Measurements from ENCODE around the gene IDH3G.

Gene IDH3G

GRCh38 chrX:153816831-153817690, 22.9 kb upstream of the IDH3G start:
- Histone ChIP-seq H3K4me2 (ENCODE audit: low read length, poor library complexity, severe bottlenecking) (no peak overlapping the region), H3K79me1 (replicated peaks; ENCODE audit: low read length, poor library complexity, severe bottlenecking) (no peaks in the 10 kb centered on the region), H2AK5ac (ENCODE audit: low read length, severe bottlenecking) (no peak overlapping the region), H3K4ac (ENCODE audit: low read depth in 1 of 2, low read length in 2 of 2) (no peak overlapping the region), H3K9me3 (ENCODE audit: control insufficient read depth, low read length) (peaks cover 7% of the 10 kb centered on the region), H2BK12ac (ENCODE audit: low read length in 2 of 2) (no peak overlapping the region), H2AFZ (ENCODE audit: low read depth, low read length) (no peak overlapping the region), H2BK120ac (ENCODE audit: low read depth, low read length) (no peak overlapping the region), H2BK15ac (ENCODE audit: low read depth, poor library complexity, severe bottlenecking) (no peak overlapping the region), H3K9ac (ENCODE audit: low read length) (no peak overlapping the region), H4K8ac (ENCODE audit: low read length) (no peak overlapping the region), H3K27me3 (ENCODE audit: control insufficient read depth in 1 of 2, insufficient read depth in 1 of 2, low read length in 2 of 2) (peaks cover 12 to 69% of the 10 kb centered on the region in 2 experiments), H3K4me3 (ENCODE audit: insufficient read depth in 1 of 2, low read depth in 1 of 2, low read length in 2 of 2) (no peak overlapping the region), H4K91ac (ENCODE audit: low read length) (no peak overlapping the region), H3K27ac (ENCODE audit: low read length, poor library complexity, severe bottlenecking) (no peak overlapping the region), H3K18ac (ENCODE audit: low read depth in 1 of 2, low read length in 2 of 2) (no peak overlapping the region), H3K4me1 (ENCODE audit: control insufficient read depth, insufficient read depth, low read depth, low read length) (peaks cover 8% of the 10 kb centered on the region), H3K36me3 (ENCODE audit: control insufficient read depth in 1 of 2, insufficient read depth in 2 of 2, low read depth in 1 of 2, low read length in 2 of 2) (no peaks in the 10 kb centered on the region), H2BK5ac (ENCODE audit: low read depth, low read length, poor library complexity, severe bottlenecking) (no peak overlapping the region), H3K14ac (ENCODE audit: low read length in 2 of 2) (no peak overlapping the region), H3K23ac (ENCODE audit: low read length in 2 of 2) (no peak overlapping the region)
- 95% methylated on average over 13 of the region's 25 CpGs for WGBS
- no peak for DNase-seq

GRCh38 chrX:153814591-153815315, 20.6 kb upstream of the IDH3G start:
- Histone ChIP-seq H3K4me1 (ENCODE audit: control insufficient read depth, insufficient read depth, low read depth, low read length) (peaks cover 8% of the 10 kb centered on the region), H2BK120ac (ENCODE audit: low read depth, low read length) (no peak overlapping the region), H3K79me1 (replicated peaks; ENCODE audit: low read length, poor library complexity, severe bottlenecking) (no peaks in the 10 kb centered on the region), H3K14ac (ENCODE audit: low read length in 2 of 2) (no peak overlapping the region), H3K9ac (ENCODE audit: low read length) (no peak overlapping the region), H3K4ac (ENCODE audit: low read depth in 1 of 2, low read length in 2 of 2) (no peak overlapping the region), H4K8ac (ENCODE audit: low read length) (no peak overlapping the region), H3K36me3 (ENCODE audit: control insufficient read depth in 1 of 2, insufficient read depth in 2 of 2, low read depth in 1 of 2, low read length in 2 of 2) (no peaks in the 10 kb centered on the region), H3K9me3 (ENCODE audit: control insufficient read depth, low read length) (peaks cover 13% of the 10 kb centered on the region), H2BK15ac (ENCODE audit: low read depth, poor library complexity, severe bottlenecking) (no peak overlapping the region), H3K18ac (ENCODE audit: low read depth in 1 of 2, low read length in 2 of 2) (no peak overlapping the region), H3K4me2 (ENCODE audit: low read length, poor library complexity, severe bottlenecking) (no peak overlapping the region), H2BK5ac (ENCODE audit: low read depth, low read length, poor library complexity, severe bottlenecking) (no peak overlapping the region), H2AFZ (ENCODE audit: low read depth, low read length) (no peak overlapping the region), H3K4me3 (ENCODE audit: insufficient read depth in 1 of 2, low read depth in 1 of 2, low read length in 2 of 2) (no peak overlapping the region), H3K27me3 (ENCODE audit: control insufficient read depth in 1 of 2, insufficient read depth in 1 of 2, low read length in 2 of 2) (peaks cover 13 to 67% of the 10 kb centered on the region in 2 experiments), H2AK5ac (ENCODE audit: low read length, severe bottlenecking) (no peak overlapping the region), H2BK12ac (ENCODE audit: low read length in 2 of 2) (no peak overlapping the region), H3K23ac (ENCODE audit: low read length in 2 of 2) (no peak overlapping the region), H4K91ac (ENCODE audit: low read length) (no peak overlapping the region), H3K27ac (ENCODE audit: low read length, poor library complexity, severe bottlenecking) (no peak overlapping the region)
- 89% methylated on average over 19 of the region's 19 CpGs for WGBS
- DNase-seq, result no peak

- Histone ChIP-seq H3K14ac (ENCODE audit: low read length in 2 of 2) (no peak overlapping the region), H2AFZ (ENCODE audit: low read depth, low read length) (no peak overlapping the region), H3K4ac (ENCODE audit: low read depth in 1 of 2, low read length in 2 of 2) (no peak overlapping the region), H3K79me1 (replicated peaks; ENCODE audit: low read length, poor library complexity, severe bottlenecking) (no peaks in the 10 kb centered on the region), H3K36me3 (ENCODE audit: control insufficient read depth in 1 of 2, insufficient read depth in 2 of 2, low read depth in 1 of 2, low read length in 2 of 2) (no peaks in the 10 kb centered on the region), H2BK120ac (ENCODE audit: low read depth, low read length) (no peak overlapping the region), H2BK5ac (ENCODE audit: low read depth, low read length, poor library complexity, severe bottlenecking) (no peak overlapping the region), H3K18ac (ENCODE audit: low read depth in 1 of 2, low read length in 2 of 2) (no peak overlapping the region), H3K23ac (ENCODE audit: low read length in 2 of 2) (no peak overlapping the region), H3K9me3 (ENCODE audit: control insufficient read depth, low read length) (peaks cover 13% of the 10 kb centered on the region), H3K4me1 (ENCODE audit: control insufficient read depth, insufficient read depth, low read depth, low read length) (no peaks in the 10 kb centered on the region), H2BK15ac (ENCODE audit: low read depth, poor library complexity, severe bottlenecking) (no peak overlapping the region), H4K8ac (ENCODE audit: low read length) (no peak overlapping the region), H2AK5ac (ENCODE audit: low read length, severe bottlenecking) (no peak overlapping the region), H3K9ac (ENCODE audit: low read length) (no peak overlapping the region), H3K4me3 (ENCODE audit: insufficient read depth in 1 of 2, low read depth in 1 of 2, low read length in 2 of 2) (no peak overlapping the region), H3K27me3 (ENCODE audit: control insufficient read depth in 1 of 2, insufficient read depth in 1 of 2, low read length in 2 of 2) (peaks cover 13 to 54% of the 10 kb centered on the region in 2 experiments), H3K4me2 (ENCODE audit: low read length, poor library complexity, severe bottlenecking) (no peak overlapping the region), H2BK12ac (ENCODE audit: low read length in 2 of 2) (no peak overlapping the region), H3K27ac (ENCODE audit: low read length, poor library complexity, severe bottlenecking) (no peak overlapping the region), H4K91ac (ENCODE audit: low read length) (no peak overlapping the region)
- DNase-seq, result no peak
- 81% methylated on average over 5 of the region's 5 CpGs for WGBS
These were observed 19.0 kb upstream of the IDH3G start for GRCh38 chrX:153813161-153813560.

- Histone ChIP-seq H3K4me1 (ENCODE audit: control insufficient read depth, insufficient read depth, low read depth, low read length) (no peaks in the 10 kb centered on the region), H3K27me3 (ENCODE audit: control insufficient read depth in 1 of 2, insufficient read depth in 1 of 2, low read length in 2 of 2) (peaks cover 13 to 47% of the 10 kb centered on the region in 2 experiments), H3K23ac (ENCODE audit: low read length in 2 of 2) (no peak overlapping the region), H3K9me3 (ENCODE audit: control insufficient read depth, low read length) (peaks cover 9% of the 10 kb centered on the region), H2BK12ac (ENCODE audit: low read length in 2 of 2) (no peak overlapping the region), H3K27ac (ENCODE audit: low read length, poor library complexity, severe bottlenecking) (no peak overlapping the region), H2BK15ac (ENCODE audit: low read depth, poor library complexity, severe bottlenecking) (no peak overlapping the region), H4K8ac (ENCODE audit: low read length) (no peak overlapping the region), H2BK5ac (ENCODE audit: low read depth, low read length, poor library complexity, severe bottlenecking) (no peak overlapping the region), H3K4me3 (ENCODE audit: insufficient read depth in 1 of 2, low read depth in 1 of 2, low read length in 2 of 2) (no peak overlapping the region), H2AFZ (ENCODE audit: low read depth, low read length) (no peak overlapping the region), H3K14ac (ENCODE audit: low read length in 2 of 2) (no peak overlapping the region), H2AK5ac (ENCODE audit: low read length, severe bottlenecking) (no peak overlapping the region), H4K91ac (ENCODE audit: low read length) (no peak overlapping the region), H3K9ac (ENCODE audit: low read length) (no peak overlapping the region), H3K36me3 (ENCODE audit: control insufficient read depth in 1 of 2, insufficient read depth in 2 of 2, low read depth in 1 of 2, low read length in 2 of 2) (no peaks in the 10 kb centered on the region), H3K4me2 (ENCODE audit: low read length, poor library complexity, severe bottlenecking) (no peak overlapping the region), H3K4ac (ENCODE audit: low read depth in 1 of 2, low read length in 2 of 2) (no peak overlapping the region), H2BK120ac (ENCODE audit: low read depth, low read length) (no peak overlapping the region), H3K18ac (ENCODE audit: low read depth in 1 of 2, low read length in 2 of 2) (no peak overlapping the region), H3K79me1 (replicated peaks; ENCODE audit: low read length, poor library complexity, severe bottlenecking) (no peaks in the 10 kb centered on the region)
- 84% methylated on average over 11 of the region's 14 CpGs for WGBS
- no peak for DNase-seq
These were observed 18.0 kb upstream of the IDH3G start for GRCh38 chrX:153812220-153812619.
